ENCODE data around the gene F2RL2. TPM values are rescaled to one million over a fixed set of nuclear protein-coding genes. Genes with fewer than 3 reads are reported as not detected.

F2RL2 gene
- total and polyA plus RNA-seq, 2 donors (not counting 1 experiment from before 2014, with no cell fraction given) = not detected

GRCh38 chr5:76592692-76593091 is 30.5 kb downstream of the F2RL2 start:
- H3K27me3 ChIP-seq (replicated peaks in 1 of 4; ENCODE audit: control extremely low read depth in 1 of 4, control insufficient read depth in 3 of 4, insufficient read depth in 4 of 4, low read length in 3 of 4) = no peaks in the 10 kb centered on the region
- H3K4me1 ChIP-seq (ENCODE audit: control insufficient read depth in 2 of 2, insufficient read depth in 2 of 2, low read length in 2 of 2) = no peaks in the 10 kb centered on the region
- ChIA-PET CTCF (interaction anchor here (1.5 to 1.8 kb wide), 2 partner anchors 8 to 9 kb away, joined by 4 to 6 read pairs; no protein-coding TSS in a partner anchor), POLR2A (no interaction called here)
- no peaks in the 10 kb centered on the region for H3K9me3 ChIP-seq (ENCODE audit: control extremely low read depth in 1 of 3, control insufficient read depth in 2 of 3, insufficient read depth in 1 of 3, low read length in 2 of 3)
- H3K4me3 ChIP-seq (ENCODE audit: control extremely low read depth in 1 of 5, extremely low read depth in 1 of 5, insufficient read depth in 1 of 5, low read depth in 2 of 5, low read length in 4 of 5) = no peak overlapping the region
- no peak overlapping the region for H3K4me2 ChIP-seq (replicated peaks; ENCODE audit: low read depth, low read length, poor library complexity, severe bottlenecking)
- H3K9ac ChIP-seq (ENCODE audit: low read length) = no peak overlapping the region
- ATAC-seq (ENCODE audit: low read depth) = no peak
- H3K27ac ChIP-seq (ENCODE audit: low read length in 2 of 2) = no peak overlapping the region
- no peaks in the 10 kb centered on the region for H4K20me1 ChIP-seq (ENCODE audit: control insufficient read depth, insufficient read depth, low read length, poor library complexity, severe bottlenecking)
- WGBS (ENCODE audit: insufficient coverage) = no CpG with 5 or more reads among the region's 3 CpGs
- peaks cover 0 to 3% of the 10 kb centered on the region in 2 experiments for H3K36me3 ChIP-seq (replicated peaks in 1 of 2; ENCODE audit: control extremely low read depth in 1 of 2, control insufficient read depth in 1 of 2, extremely low read depth in 1 of 2, insufficient read depth in 2 of 2, low read length in 1 of 2)
- no peaks in the 10 kb centered on the region for H3K79me2 ChIP-seq (ENCODE audit: control insufficient read depth, insufficient read depth, low read length)
- Mint-ChIP-seq H3K4me3 (no peak overlapping the region), H3K9me3 (ENCODE audit: insufficient read depth) (no peaks in the 10 kb centered on the region), H3K27me3 (no peaks in the 10 kb centered on the region), H3K4me1 (peaks cover 2% of the 10 kb centered on the region), H3K27ac (no peak overlapping the region)
- DNase-seq = no peak
- H2AFZ ChIP-seq (ENCODE audit: insufficient read depth, low read depth, low read length, poor library complexity, severe bottlenecking) = no peak overlapping the region
- intact Hi-C loops (cut with micrococcal nuclease) = no loop called here
- no peak for TF ChIP-seq CTCF (IDR thresholded peaks at IDR 0.05)

- Histone ChIP-seq H3K9ac (ENCODE audit: low read length) (no peak overlapping the region), H3K9me3 (ENCODE audit: control extremely low read depth in 1 of 3, control insufficient read depth in 2 of 3, insufficient read depth in 1 of 3, low read length in 2 of 3) (no peaks in the 10 kb centered on the region), H3K36me3 (replicated peaks in 1 of 2; ENCODE audit: control extremely low read depth in 1 of 2, control insufficient read depth in 1 of 2, extremely low read depth in 1 of 2, insufficient read depth in 2 of 2, low read length in 1 of 2) (peaks cover 0 to 3% of the 10 kb centered on the region in 2 experiments), H3K4me1 (ENCODE audit: control insufficient read depth in 2 of 2, insufficient read depth in 2 of 2, low read length in 2 of 2) (no peaks in the 10 kb centered on the region), H3K27ac (ENCODE audit: low read length in 2 of 2) (no peak overlapping the region), H3K27me3 (replicated peaks in 1 of 4; ENCODE audit: control extremely low read depth in 1 of 4, control insufficient read depth in 3 of 4, insufficient read depth in 4 of 4, low read length in 3 of 4) (no peaks in the 10 kb centered on the region), H3K79me2 (ENCODE audit: control insufficient read depth, insufficient read depth, low read length) (no peaks in the 10 kb centered on the region), H2AFZ (ENCODE audit: insufficient read depth, low read depth, low read length, poor library complexity, severe bottlenecking) (no peak overlapping the region), H3K4me2 (replicated peaks; ENCODE audit: low read depth, low read length, poor library complexity, severe bottlenecking) (no peak overlapping the region), H3K4me3 (ENCODE audit: control extremely low read depth in 1 of 5, extremely low read depth in 1 of 5, insufficient read depth in 1 of 5, low read depth in 2 of 5, low read length in 4 of 5) (no peak overlapping the region), H4K20me1 (ENCODE audit: control insufficient read depth, insufficient read depth, low read length, poor library complexity, severe bottlenecking) (no peaks in the 10 kb centered on the region)
- intact Hi-C loops (cut with micrococcal nuclease) = no loop called here
- Mint-ChIP-seq H3K27me3 (no peaks in the 10 kb centered on the region), H3K27ac (no peak overlapping the region), H3K4me1 (peaks cover 2% of the 10 kb centered on the region), H3K9me3 (ENCODE audit: insufficient read depth) (no peaks in the 10 kb centered on the region), H3K4me3 (no peak overlapping the region)
- ChIA-PET CTCF (interaction anchor here (1.0 to 1.8 kb wide), 3 partner anchors 8 to 10 kb away, joined by 4 to 6 read pairs (median 4); no protein-coding TSS in a partner anchor), POLR2A (no interaction called here)
- no peak for ATAC-seq (ENCODE audit: low read depth)
- DNase-seq = no peak
- 90% methylated on average over 2 of the region's 3 CpGs for WGBS (ENCODE audit: insufficient coverage)
- no peak for TF ChIP-seq EZH2 (IDR thresholded peaks at IDR 0.05; ENCODE audit: borderline replicate concordance, insufficient read depth, low read depth, low read length, poor library complexity, severe bottlenecking)
- no peak for TF ChIP-seq CTCF (IDR thresholded peaks at IDR 0.05)
These were observed 31.8 kb downstream of the F2RL2 start for GRCh38 chr5:76591366-76591765.

Data from B cell (primary cell).